Measurements from ENCODE around the gene AK8. TPM values are rescaled to one million over a fixed set of nuclear protein-coding genes. Genes with fewer than 3 reads are reported as not detected.

The AK8 gene
- total and polyA plus RNA-seq, 8 donors, result 0.56 to 0.89 (median 0.60) TPM; not detected in 5

DNA sequence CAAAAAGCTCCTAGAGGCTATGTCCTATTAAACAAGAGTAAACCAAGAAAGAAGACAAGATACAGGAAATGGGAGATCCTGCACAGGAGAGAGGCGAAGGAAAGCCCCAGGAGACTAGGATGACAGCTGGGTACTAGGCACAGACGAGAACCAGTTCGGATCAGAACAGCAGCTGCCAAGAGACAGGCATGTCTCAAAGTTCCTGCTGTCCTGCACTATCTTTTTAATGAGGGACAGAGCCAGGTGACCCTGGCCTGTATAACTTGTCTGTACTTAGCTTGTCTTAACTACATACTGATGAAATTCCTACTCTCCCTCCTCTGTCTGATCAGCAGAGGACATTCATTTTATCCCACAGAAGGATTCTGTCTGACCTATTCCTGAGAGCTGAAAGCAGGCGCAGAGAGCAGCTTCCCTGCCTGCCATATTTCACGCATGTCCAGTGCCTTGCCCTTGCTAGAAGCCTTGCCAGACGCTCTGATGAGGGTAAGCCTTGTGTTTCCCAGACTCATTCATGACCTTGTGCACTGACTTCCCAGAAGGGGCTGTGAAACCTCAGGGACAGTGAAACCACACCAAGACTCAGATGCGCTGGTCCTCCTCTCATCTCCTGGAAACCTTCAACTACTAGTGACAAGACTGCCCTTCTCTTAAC is 41.7 kb upstream of the AK8 start:
- Histone ChIP-seq H3K4me1 (no peaks in the 10 kb centered on the region), H3K27me3 (no peaks in the 10 kb centered on the region), H3K36me3 (peaks cover 58 to 100% (median 99%) of the 10 kb centered on the region in 4 donors), H3K27ac (no peak overlapping the region), H3K9me3 (no peaks in the 10 kb centered on the region), H3K4me3 (no peak overlapping the region)
- no peak for DNase-seq
- TF ChIP-seq EP300 (IDR thresholded peaks at IDR 0.05) (no peak), POLR2AphosphoS5 (IDR thresholded peaks at IDR 0.05) (no peak), POLR2A (IDR thresholded peaks at IDR 0.05) (no peak)
- TF ChIP-seq, protein P1, sequence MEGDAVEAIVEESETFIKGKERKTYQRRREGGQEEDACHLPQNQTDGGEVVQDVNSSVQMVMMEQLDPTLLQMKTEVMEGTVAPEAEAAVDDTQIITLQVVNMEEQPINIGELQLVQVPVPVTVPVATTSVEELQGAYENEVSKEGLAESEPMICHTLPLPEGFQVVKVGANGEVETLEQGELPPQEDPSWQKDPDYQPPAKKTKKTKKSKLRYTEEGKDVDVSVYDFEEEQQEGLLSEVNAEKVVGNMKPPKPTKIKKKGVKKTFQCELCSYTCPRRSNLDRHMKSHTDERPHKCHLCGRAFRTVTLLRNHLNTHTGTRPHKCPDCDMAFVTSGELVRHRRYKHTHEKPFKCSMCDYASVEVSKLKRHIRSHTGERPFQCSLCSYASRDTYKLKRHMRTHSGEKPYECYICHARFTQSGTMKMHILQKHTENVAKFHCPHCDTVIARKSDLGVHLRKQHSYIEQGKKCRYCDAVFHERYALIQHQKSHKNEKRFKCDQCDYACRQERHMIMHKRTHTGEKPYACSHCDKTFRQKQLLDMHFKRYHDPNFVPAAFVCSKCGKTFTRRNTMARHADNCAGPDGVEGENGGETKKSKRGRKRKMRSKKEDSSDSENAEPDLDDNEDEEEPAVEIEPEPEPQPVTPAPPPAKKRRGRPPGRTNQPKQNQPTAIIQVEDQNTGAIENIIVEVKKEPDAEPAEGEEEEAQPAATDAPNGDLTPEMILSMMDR (IDR thresholded peaks at IDR 0.05), result no peak
- intact Hi-C loops (cut with DNase I; ENCODE audit: low total_unique reads), result no loop called here
- WGBS, 5 donors, result 94 to 97% (median 95%) methylated on average over 7 of the region's 7 CpGs

DNA sequence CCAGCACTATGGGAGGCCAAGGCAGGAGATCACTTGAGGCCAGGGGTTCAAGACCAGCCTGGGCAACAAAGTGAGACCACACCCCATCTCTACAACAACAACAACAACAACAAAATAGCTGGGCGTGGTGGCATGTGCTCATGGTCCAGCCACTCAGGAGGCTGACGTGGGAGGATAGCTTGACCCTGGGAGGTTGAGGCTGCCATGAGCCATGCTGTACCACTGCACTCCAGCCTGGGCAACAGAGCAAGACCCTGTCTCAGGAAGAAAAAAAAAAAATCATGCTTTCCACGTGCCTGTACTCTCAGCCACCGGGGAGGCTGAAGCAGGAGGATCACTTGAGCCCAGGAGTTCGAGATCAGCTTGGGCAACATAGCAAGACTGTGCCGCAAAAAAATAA is 36.8 kb upstream of the AK8 start:
- peaks cover 41 to 98% (median 94%) of the 10 kb centered on the region in 4 donors for H3K36me3 ChIP-seq
- no peak overlapping the region for H3K4me3 ChIP-seq
- intact Hi-C loops (cut with DNase I; ENCODE audit: low total_unique reads), result no loop called here
- H3K27ac ChIP-seq, result no peak overlapping the region
- no peaks in the 10 kb centered on the region for H3K4me1 ChIP-seq
- no peak for DNase-seq
- no peaks in the 10 kb centered on the region for H3K27me3 ChIP-seq
- TF ChIP-seq POLR2A (IDR thresholded peaks at IDR 0.05) (no peak), POLR2AphosphoS5 (IDR thresholded peaks at IDR 0.05) (no peak), EP300 (IDR thresholded peaks at IDR 0.05) (no peak)
- TF ChIP-seq, protein P1 (IDR thresholded peaks at IDR 0.05), result no peak
- WGBS, 5 donors, result 91 to 97% (median 96%) methylated on average over 6 of the region's 6 CpGs
- no peaks in the 10 kb centered on the region for H3K9me3 ChIP-seq

DNA sequence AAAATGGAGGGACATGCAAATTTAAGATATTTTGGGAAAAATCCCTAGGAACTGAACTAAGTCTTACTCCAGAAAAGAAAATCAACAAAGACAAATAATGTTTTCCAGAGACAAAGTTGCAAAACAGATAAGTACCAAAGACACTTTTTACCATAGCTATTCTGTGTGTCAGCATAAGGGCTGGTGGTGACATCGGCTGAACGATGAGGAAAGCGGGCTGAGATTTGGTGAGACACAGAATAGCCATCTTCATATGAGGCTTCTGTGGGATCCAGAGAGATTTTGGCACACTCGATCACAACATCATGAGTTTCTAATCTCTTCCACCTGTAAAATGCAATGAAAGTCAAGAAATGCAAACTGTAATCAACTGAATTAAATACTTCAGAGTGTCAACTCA is 34.0 kb upstream of the AK8 start:
- WGBS, 5 donors, result 78 to 88% (median 83%) methylated on average over 4 of the region's 4 CpGs
- no peaks in the 10 kb centered on the region for H3K27me3 ChIP-seq
- peaks cover 36 to 98% (median 94%) of the 10 kb centered on the region in 4 donors for H3K36me3 ChIP-seq
- H3K4me3 ChIP-seq, result no peak overlapping the region
- no peak overlapping the region for H3K27ac ChIP-seq
- DNase-seq, result no peak
- H3K9me3 ChIP-seq, result no peaks in the 10 kb centered on the region
- no peak for TF ChIP-seq EP300 (IDR thresholded peaks at IDR 0.05)
- TF ChIP-seq POLR2A (IDR thresholded peaks at IDR 0.05), result no peak
- no peak for TF ChIP-seq POLR2AphosphoS5 (IDR thresholded peaks at IDR 0.05)
- TF ChIP-seq, protein P1 (IDR thresholded peaks at IDR 0.05), result no peak
- intact Hi-C loops (cut with DNase I; ENCODE audit: low total_unique reads), result no loop called here
- no peaks in the 10 kb centered on the region for H3K4me1 ChIP-seq

DNA sequence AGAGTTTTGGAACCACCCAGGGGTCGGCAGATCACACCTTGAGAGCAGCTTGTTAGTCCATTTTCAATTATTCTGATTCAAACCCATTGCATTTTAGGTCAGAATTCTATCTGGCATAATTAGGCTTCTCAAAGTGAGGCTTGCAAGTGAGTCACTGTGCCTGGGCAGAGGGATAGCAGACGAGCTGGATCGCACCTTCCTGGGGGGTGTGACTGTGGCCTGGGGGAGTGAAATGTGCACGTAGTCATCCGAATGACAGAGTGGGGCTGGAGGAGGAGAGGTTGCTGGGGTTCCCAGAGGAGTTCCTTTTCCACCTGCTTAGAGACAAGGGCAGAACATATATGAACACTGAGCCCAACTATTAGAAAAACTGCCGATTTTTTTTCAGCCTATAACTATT is 32.3 kb upstream of the AK8 start:
- DNase-seq, result no peak
- H3K4me3 ChIP-seq, result no peak overlapping the region
- H3K27me3 ChIP-seq, result no peaks in the 10 kb centered on the region
- H3K4me1 ChIP-seq, result no peaks in the 10 kb centered on the region
- no peaks in the 10 kb centered on the region for H3K9me3 ChIP-seq
- 92 to 94% (median 94%) methylated on average over 6 of the region's 6 CpGs for WGBS, 5 donors
- no peak for TF ChIP-seq EP300 (IDR thresholded peaks at IDR 0.05)
- H3K36me3 ChIP-seq, result peaks cover 42 to 98% (median 94%) of the 10 kb centered on the region in 4 donors
- intact Hi-C loops (cut with DNase I; ENCODE audit: low total_unique reads), result no loop called here
- H3K27ac ChIP-seq, result no peak overlapping the region

DNA sequence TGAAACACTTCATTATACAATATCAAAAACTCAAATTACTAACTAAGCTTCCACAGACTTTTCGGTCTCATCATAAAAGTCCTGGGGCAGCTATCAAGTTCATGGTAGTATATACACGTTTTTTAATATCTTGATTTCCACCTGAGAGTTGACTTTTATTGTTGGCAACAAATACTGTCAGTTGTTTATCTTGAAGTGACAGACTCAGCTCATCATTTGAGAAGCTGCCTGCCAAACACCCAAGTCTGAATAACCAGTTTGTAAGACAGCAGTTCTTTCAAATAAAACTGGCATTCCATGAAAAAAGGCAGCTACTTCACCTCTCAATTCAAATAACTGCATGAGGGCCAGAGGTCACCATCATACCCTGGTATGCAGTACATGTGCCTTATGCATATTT is 31.2 kb upstream of the AK8 start:
- no peak overlapping the region for H3K4me3 ChIP-seq
- intact Hi-C loops (cut with DNase I; ENCODE audit: low total_unique reads), result no loop called here
- DNase-seq, result no peak
- no peaks in the 10 kb centered on the region for H3K9me3 ChIP-seq
- TF ChIP-seq POLR2A (IDR thresholded peaks at IDR 0.05) (no peak), POLR2AphosphoS5 (IDR thresholded peaks at IDR 0.05) (no peak), EP300 (IDR thresholded peaks at IDR 0.05) (no peak)
- TF ChIP-seq, protein P1 (IDR thresholded peaks at IDR 0.05), result no peak
- H3K4me1 ChIP-seq, result no peaks in the 10 kb centered on the region
- 79 to 84% (median 82%) methylated on average over 2 of the region's 2 CpGs for WGBS, 5 donors
- H3K27me3 ChIP-seq, result no peaks in the 10 kb centered on the region
- H3K27ac ChIP-seq, result no peak overlapping the region
- peaks cover 44 to 98% (median 94%) of the 10 kb centered on the region in 4 donors for H3K36me3 ChIP-seq

All from stomach (tissue), 9 donors.